NB4 (cell line): Measurements from ENCODE around the gene SCPEP1.

Experiments used
- MAX ChIP-seq: IDR thresholded peaks from 2 replicates; pipeline ENCODE4 v1.6.1; 2011; ENCODE audit warnings: low read depth, low read length
- MYC ChIP-seq: IDR thresholded peaks from 2 replicates; pipeline ENCODE4 v1.6.1; 2011; ENCODE audit warnings: low read depth, low read length
- POLR2A ChIP-seq: IDR thresholded peaks from 2 replicates; pipeline ENCODE4 v1.6.1; 2011; ENCODE audit warnings: mild to moderate bottlenecking; ENCODE audit not compliant: insufficient read length; ENCODE audit errors: extremely low read depth
- TF ChIP-seq, protein P1 (sequence below): IDR thresholded peaks from one replicate; pipeline ENCODE4 v1.5.1; 2012; ENCODE audit warnings: low read depth, low read length

DNA sequence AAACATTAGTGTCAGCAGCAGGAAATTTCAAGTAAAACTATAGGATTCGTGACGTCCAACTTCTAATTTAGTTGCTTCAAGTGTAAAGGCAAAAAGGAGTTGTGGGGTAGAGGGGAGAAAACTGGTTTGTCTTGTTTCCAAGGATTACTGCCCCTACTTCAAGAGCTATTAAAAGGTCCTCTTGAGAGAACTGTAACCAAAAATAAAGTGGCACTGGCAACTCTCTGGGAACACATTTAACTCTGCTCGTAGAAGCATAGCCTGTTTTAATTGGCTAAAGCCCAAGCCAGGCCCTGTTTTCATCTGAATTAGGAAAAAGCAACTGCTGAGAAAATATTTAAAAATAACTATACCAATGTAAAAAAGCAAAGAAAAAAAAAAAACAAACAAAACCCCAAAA lies 55.4 kb downstream of the SCPEP1 start:
- TF ChIP-seq, protein P1, sequence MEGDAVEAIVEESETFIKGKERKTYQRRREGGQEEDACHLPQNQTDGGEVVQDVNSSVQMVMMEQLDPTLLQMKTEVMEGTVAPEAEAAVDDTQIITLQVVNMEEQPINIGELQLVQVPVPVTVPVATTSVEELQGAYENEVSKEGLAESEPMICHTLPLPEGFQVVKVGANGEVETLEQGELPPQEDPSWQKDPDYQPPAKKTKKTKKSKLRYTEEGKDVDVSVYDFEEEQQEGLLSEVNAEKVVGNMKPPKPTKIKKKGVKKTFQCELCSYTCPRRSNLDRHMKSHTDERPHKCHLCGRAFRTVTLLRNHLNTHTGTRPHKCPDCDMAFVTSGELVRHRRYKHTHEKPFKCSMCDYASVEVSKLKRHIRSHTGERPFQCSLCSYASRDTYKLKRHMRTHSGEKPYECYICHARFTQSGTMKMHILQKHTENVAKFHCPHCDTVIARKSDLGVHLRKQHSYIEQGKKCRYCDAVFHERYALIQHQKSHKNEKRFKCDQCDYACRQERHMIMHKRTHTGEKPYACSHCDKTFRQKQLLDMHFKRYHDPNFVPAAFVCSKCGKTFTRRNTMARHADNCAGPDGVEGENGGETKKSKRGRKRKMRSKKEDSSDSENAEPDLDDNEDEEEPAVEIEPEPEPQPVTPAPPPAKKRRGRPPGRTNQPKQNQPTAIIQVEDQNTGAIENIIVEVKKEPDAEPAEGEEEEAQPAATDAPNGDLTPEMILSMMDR = no peak
- TF ChIP-seq MYC (no peak), POLR2A (no peak), MAX (no peak)
